ENCODE measurements around the gene CTNNB1.

CTNNB1 gene

DNA sequence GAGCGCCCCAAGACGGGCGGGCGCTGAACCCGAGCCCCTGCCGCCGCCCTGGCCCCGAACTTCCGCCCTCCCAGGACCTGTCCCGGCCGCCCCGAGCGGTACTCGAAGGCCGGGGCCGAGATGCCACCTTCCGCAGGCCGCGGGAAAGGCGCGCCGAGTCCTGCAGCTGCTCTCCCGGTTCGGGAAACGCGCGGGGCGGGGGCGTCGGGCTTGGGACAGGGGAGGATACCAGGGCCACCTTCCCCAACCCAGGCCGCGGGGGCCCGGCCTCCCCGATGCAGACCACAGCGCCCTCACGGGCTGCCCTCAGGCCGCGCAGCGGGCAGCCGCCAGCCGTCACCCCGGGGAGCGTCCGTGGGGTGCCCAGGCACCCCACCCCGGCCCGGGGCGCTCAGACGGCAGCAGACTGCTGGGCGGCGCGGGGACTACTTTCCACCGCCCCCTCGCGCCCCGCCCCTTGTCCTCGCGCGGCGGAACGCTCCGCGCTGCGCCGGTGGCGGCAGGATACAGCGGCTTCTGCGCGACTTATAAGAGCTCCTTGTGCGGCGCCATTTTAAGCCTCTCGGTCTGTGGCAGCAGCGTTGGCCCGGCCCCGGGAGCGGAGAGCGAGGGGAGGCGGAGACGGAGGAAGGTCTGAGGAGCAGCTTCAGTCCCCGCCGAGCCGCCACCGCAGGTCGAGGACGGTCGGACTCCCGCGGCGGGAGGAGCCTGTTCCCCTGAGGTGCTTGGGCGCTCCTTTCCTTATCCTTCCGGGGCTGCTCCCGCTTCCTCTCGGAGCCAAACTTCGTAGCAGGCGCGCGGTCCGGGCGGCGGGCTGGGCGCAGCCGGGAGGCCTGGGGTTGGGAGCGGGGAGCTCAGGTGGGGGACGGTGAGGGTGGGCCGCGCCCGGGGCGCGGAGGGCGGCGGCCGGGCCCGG is at the start of gene CTNNB1:
Gene CTNNB1, plus strand, starts transcription at position 556 of the 916 bp plus-strand sequence. CDS start 24,564 bp downstream, outside the sequence.
- peak; percentile 90 for DNase-seq

GRCh38 chr3:41155834-41156233 is 43.5 kb upstream of the CTNNB1 start:
- DNase-seq = no peak

GRCh38 chr3:41158947-41159346 is 40.4 kb upstream of the CTNNB1 start:
- peak; percentile 0 for DNase-seq

DNA sequence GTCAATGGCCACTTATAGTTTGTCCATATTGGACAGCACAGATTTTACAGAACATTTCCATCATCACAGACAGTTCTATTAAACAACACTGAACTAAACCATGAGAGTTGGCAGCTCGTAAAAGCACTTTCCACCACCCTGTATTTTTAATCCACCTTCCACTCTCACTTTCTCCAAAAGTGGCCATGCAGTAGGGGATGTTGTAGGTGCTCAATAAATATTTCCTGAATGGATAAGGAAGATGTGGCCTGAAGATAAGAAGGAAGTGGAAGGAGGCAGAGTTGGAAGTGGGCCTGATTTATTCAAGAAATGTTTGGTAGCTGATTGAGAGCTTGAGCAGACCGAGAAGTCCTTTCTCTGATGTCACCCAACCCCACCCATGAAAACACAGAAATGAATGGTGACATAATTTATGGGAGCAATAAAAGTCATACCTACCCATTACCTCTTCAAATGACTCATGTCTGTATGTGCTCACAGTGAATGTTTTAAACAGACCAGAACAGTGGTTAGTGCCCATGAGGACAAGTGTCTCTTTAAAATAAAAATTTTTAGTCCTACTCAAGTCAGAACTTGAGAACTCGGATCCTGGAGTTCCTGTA is 39.6 kb upstream of the CTNNB1 start:
- no peak for DNase-seq

GRCh38 chr3:41162541-41162940 is 36.8 kb upstream of the CTNNB1 start:
- no peak for DNase-seq

DNA sequence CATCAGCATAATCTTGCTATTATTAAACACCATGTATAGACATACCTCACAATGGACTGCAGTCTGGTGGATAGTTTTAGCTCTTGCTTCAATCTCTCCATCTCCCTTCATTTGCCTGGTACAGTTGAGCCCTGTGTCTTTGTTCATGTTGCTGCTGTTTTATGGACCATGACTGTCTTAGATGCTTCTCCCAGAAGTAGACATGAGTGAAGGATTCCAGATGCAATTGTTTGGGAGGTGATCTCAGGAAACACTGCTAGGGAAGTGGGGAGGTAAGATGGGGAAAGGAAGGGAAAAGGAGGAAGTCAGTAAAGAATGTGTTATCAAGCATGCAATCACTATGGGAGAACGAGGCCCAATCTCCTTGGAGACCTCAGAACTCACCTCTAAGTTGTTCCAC is 36.3 kb upstream of the CTNNB1 start:
- DNase-seq = no peak

DNA sequence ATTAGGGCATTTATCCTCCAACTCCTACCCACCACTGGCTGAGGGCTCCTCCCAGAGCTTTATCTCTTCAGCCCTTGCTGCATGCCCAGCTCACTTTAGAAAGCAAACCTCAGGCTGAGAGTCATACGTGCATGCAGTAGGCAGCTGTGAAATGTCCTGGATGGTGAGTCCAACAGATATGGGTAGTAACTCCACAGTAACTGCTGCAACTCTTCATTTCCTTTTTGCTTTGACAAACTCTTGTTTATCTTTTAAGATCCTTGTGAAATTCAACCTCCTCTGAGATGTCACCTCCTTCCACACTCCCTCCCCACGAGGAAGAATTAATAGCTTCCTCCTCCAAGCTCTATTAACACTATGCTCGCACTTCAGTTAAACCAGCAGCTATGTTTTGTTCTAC is 35.9 kb upstream of the CTNNB1 start:
- DNase-seq = no peak

GRCh38 chr3:41164777-41165176 is 34.5 kb upstream of the CTNNB1 start:
- no peak for DNase-seq

GRCh38 chr3:41167722-41168497 is 31.4 kb upstream of the CTNNB1 start:
- DNase-seq = no peak

GRCh38 chr3:41169023-41169422 is 30.3 kb upstream of the CTNNB1 start:
- DNase-seq = no peak

DNA sequence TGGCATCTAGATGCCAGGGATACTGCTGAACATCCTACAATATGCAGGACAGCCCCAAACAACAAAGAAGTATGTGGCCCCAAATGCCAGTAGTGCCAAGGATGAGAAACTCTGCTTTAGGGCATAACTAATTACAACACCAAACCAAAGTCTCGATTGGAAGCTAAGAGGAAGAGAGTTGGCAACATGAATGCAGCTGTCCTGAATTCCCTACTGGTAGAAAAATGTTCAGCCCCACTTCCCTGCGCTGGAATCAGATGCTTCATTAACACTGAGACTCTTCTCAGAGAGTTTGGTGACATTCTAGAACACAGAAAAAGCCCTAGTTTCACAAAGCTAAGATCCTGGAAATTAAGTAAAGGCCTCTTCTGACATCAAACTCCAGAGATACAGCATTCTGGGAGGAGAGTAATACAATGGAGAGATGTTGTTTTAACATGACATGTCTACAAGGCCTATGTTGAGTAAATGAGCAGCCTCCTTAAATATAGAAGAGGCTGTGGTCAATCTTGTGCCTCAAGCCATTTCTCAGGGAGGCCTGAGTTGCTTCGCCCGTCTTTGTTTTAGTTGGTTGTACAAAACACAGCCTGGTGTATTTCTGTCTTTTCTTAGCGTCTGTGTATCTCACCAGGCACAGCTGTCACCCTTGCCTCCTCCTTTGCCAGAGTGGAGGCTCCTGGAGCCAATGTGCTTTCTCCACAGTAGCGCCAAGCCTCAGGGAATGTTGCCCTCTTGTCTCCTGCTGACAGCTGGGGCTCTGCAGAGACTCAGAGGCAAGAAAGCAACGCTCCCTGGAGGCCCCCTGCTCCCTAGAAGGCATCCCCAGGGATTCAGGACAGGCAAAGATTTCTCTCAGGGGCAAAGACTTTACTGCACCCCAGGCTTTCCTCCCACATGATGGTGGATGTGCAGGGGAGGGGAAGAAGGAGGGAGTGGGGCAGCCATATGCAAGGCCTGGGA is 25.1 kb upstream of the CTNNB1 start:
- DNase-seq = no peak

DNA sequence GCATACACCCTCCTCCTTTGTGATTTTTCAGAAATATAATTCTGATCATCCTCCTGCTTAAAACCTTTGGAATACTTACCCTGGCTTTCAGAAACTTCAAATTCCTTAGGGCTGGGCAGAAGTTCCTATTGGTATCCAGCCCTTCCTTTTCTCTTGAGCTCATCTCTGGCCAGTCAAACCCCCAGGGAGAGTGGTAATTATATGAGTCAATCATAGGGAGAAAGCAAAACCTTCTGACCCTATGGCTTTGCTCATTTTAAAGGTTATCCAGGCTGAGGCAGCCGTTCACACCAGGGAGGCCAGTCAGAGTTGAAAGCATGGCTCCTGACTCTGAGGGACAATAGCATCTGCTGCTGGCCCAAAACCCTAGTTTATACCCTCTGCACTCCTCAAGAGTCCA is 23.9 kb upstream of the CTNNB1 start:
- no peak for DNase-seq

DNA sequence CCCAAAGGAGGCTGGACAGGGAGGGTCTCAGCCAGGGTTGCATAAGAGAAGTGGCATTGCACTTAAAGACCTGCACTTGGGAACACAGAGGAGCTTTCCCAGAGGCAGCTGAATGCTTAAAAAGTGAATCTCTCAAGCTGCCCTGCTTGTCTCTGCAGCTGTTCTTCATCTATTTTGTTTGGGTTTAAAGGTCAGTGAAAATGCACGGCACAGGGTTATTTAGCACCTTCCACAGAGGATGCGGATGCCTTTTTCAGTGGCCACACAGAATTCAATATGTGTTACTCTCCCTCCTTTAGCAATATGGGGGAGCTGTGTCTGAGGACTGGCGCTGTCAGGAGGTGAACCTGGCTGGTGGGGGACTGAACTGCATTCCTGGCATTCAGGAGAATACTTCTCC is 22.7 kb upstream of the CTNNB1 start:
- DNase-seq = no peak

GRCh38 chr3:41178576-41178975 is 20.7 kb upstream of the CTNNB1 start:
- DNase-seq = no peak

DNA sequence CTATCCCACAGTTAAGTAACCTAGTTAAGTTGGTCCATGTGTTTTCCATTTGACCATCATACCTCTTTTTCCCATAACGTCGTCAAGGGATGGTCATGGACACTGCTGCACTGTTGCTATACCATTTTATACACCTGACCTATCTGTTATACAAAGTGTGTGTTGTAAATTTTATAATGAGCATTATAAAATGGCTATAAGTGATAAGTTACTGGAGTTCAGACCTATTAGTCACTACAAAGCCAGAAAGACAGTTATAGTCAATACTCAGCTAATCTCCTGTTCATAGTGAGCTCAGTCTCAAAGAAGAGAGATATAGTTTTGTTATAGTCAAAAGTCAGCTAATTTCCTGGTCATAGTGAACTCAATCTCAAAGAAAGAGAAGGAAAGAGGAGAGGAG is 18.9 kb upstream of the CTNNB1 start:
- no peak for DNase-seq

DNA sequence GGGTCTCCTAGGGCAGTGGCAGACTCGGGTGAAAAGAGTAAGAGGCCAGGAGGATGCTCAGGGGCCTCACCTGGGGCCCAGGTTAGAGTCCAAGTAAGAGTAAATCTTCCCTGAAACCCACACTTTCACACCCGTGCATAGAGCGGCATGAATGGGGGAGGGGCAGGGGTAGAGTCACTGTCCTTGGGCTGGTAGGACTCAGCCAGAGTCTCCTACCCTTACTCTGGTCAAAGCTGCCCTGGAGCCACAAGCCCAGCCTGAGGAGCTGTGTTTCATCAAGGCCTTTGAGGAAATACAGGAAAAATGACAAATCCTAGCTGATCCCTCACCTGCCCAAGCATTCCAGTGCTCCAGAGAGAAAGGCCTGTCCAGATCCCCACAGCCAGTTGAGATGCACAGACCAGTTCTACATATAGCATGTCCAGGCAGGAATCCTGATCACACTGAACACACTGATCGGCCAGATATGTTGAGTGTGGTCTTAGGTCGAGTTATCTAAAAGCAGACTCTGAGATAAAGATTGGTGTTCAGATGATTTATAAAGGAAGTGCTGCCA is 16.7 kb upstream of the CTNNB1 start:
- no peak for DNase-seq

DNA sequence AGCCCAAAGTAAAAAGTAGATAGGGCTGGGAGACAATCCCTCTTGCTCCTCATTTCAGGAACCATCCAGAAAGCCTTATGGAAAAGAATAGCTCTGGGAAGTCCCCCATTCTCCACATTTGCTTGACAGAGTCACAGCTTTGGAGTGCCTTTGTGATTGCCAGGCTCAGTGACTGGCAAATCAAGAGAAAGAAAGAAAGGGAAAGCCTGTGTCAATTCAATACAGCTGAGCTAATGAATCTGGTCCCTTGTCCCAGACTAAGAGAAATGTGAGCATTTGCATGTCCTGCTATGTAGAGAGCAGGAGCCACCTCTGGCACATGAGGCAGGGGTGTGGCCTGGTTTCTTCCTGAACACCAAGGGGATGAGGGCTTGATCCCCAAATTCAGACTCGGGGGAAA is 14.9 kb upstream of the CTNNB1 start:
- no peak for DNase-seq

DNA sequence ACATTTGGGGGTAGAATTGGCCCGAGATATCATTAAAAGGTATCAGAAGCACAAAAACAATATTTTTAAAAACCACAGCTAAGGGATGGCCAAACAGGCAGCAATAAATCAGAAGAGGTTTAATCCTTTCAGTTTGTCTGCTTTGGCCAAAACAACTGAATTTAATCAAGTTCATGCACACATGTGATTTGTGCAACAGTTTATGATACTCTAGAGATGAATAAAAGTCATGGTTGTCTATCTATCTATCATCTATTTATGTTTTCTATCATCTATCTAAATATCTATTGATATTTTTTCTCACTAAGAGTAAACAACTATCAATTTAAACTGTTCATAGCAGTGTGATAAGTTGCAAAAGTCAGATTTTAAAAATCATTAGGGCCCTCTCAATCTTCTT is 13.0 kb upstream of the CTNNB1 start:
- no peak for DNase-seq

DNA sequence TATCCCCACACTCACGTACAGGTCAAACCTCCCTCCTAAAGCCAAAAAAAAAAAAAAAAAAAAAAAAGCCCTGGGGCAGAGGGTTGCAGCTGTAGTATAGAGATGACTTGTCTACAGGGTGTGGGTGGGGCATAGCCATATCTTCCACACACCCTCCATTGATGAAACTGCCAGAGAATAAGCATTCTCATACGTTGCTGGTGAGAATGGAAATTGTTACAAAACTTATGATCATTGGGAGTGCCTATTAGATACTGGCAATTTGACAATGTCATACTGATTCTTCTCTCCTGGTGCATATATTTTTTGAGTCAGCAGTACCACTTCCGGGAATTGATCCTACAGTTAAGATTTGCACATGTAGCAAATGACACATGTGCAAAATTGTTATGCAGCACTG is 11.0 kb upstream of the CTNNB1 start:
- DNase-seq = no peak

- DNase-seq = no peak
Measured at GRCh38 chr3:41190509-41191284, 8.6 kb upstream of the CTNNB1 start.

GRCh38 chr3:41192885-41193284 is 6.4 kb upstream of the CTNNB1 start:
- no peak for DNase-seq
